Ramos (cell line): ENCODE data around the gene CYP4F22.
"Not testable (repeated sequence)": the region's sequence is repeated elsewhere in the genome, so short reads cannot be mapped to it uniquely, and the experiment has no call there.

Experiments
- in situ Hi-C: fragments of 300-500 bp; cut with MboI; formaldehyde crosslinking; loops from one replicate; pipeline ENCODE4 v1.14.3; 2022; ENCODE audit warnings: low sequenced_read_pairs; ENCODE audit not compliant: unreplicated experiment

The CYP4F22 gene

GRCh38 chr19:15508035-15508710 is at the start of gene CYP4F22:
Gene CYP4F22, plus strand, starts transcription at chr19:15508525. Its CDS starts 16,812 bp downstream, at chr19:15525337.
- in situ Hi-C loops, result no loop called here

GRCh38 chr19:15461694-15462093 is 46.6 kb upstream of the CYP4F22 start:
- in situ Hi-C loops, result no loop called here

- in situ Hi-C loops, result no loop called here
Observed at GRCh38 chr19:15463861-15464371, 44.4 kb upstream of the CYP4F22 start.

GRCh38 chr19:15464394-15465385 is 43.6 kb upstream of the CYP4F22 start, which contains the start of gene RASAL3:
Gene RASAL3, minus strand, starts transcription at chr19:15464544. Its CDS starts 186 bp downstream, at chr19:15464358.
- in situ Hi-C loops, result no loop called here

GRCh38 chr19:15466851-15467733 is 41.2 kb upstream of the CYP4F22 start:
- in situ Hi-C loops, result no loop called here

- in situ Hi-C loops, result no loop called here
Observed at GRCh38 chr19:15467734-15468214, 40.6 kb upstream of the CYP4F22 start.

GRCh38 chr19:15468675-15469512 is 39.4 kb upstream of the CYP4F22 start:
- in situ Hi-C loops, result no loop called here

- in situ Hi-C loops, result no loop called here
Observed at GRCh38 chr19:15469513-15470297, 38.6 kb upstream of the CYP4F22 start.

GRCh38 chr19:15471639-15472101 is 36.7 kb upstream of the CYP4F22 start:
- in situ Hi-C loops, result no loop called here

- in situ Hi-C loops, result not testable (repeated sequence)
Observed at GRCh38 chr19:15473821-15474220, 34.5 kb upstream of the CYP4F22 start.

- in situ Hi-C loops, result no loop called here
Observed at GRCh38 chr19:15475169-15475568, 33.2 kb upstream of the CYP4F22 start.

- in situ Hi-C loops, result no loop called here
Observed at GRCh38 chr19:15475611-15476010, 32.7 kb upstream of the CYP4F22 start.

- in situ Hi-C loops, result no loop called here
Observed at GRCh38 chr19:15476325-15476724, 32.0 kb upstream of the CYP4F22 start.

- in situ Hi-C loops, result no loop called here
Observed at GRCh38 chr19:15479391-15480345, 28.7 kb upstream of the CYP4F22 start, which contains the start of gene PGLYRP2. Gene PGLYRP2, minus strand, starts transcription at chr19:15479501. Its CDS starts 130 bp downstream, at chr19:15479371.

- in situ Hi-C loops, result not testable (repeated sequence)
Observed at GRCh38 chr19:15480996-15481395, 27.3 kb upstream of the CYP4F22 start.

GRCh38 chr19:15485768-15486167 is 22.6 kb upstream of the CYP4F22 start:
- in situ Hi-C loops, result not testable (repeated sequence)

GRCh38 chr19:15487038-15487437 is 21.3 kb upstream of the CYP4F22 start:
- in situ Hi-C loops, result no loop called here
